ENCODE measurements around the gene FGD2.

Gene FGD2

GRCh38 chr6:37033255-37033654 is 27.8 kb downstream of the FGD2 start:
- TF ChIP-seq CTCF (conservative IDR thresholded peaks at IDR 0.05; ENCODE audit: control insufficient read depth, insufficient read depth, low read depth, low read length) = no peak
- no peak overlapping the region for H3K4me3 ChIP-seq (ENCODE audit: control insufficient read depth, low read depth, low read length)
- DNase-seq (ENCODE audit: low read depth) = no peak

- H3K4me3 ChIP-seq (ENCODE audit: control insufficient read depth, low read depth, low read length) = no peak overlapping the region
- TF ChIP-seq CTCF (conservative IDR thresholded peaks at IDR 0.05; ENCODE audit: control insufficient read depth, insufficient read depth, low read depth, low read length) = no peak
- no peak for DNase-seq (ENCODE audit: low read depth)
Observed at GRCh38 chr6:37033819-37034795, 28.7 kb downstream of the FGD2 start.

GRCh38 chr6:37036146-37036545 is 30.7 kb downstream of the FGD2 start:
- no peak for DNase-seq (ENCODE audit: low read depth)
- H3K4me3 ChIP-seq (ENCODE audit: control insufficient read depth, low read depth, low read length) = no peak overlapping the region
- TF ChIP-seq CTCF (conservative IDR thresholded peaks at IDR 0.05; ENCODE audit: control insufficient read depth, insufficient read depth, low read depth, low read length) = no peak

GRCh38 chr6:37038292-37039198 is 33.1 kb downstream of the FGD2 start:
- H3K4me3 ChIP-seq (ENCODE audit: control insufficient read depth, low read depth, low read length) = no peak overlapping the region
- no peak for TF ChIP-seq CTCF (conservative IDR thresholded peaks at IDR 0.05; ENCODE audit: control insufficient read depth, insufficient read depth, low read depth, low read length)
- DNase-seq (ENCODE audit: low read depth) = peak; percentile 74

- H3K4me3 ChIP-seq (ENCODE audit: control insufficient read depth, low read depth, low read length) = no peak overlapping the region
- TF ChIP-seq CTCF (conservative IDR thresholded peaks at IDR 0.05; ENCODE audit: control insufficient read depth, insufficient read depth, low read depth, low read length) = no peak
- DNase-seq (ENCODE audit: low read depth) = no peak
Observed at GRCh38 chr6:37039958-37040357, 34.5 kb downstream of the FGD2 start.

- TF ChIP-seq CTCF (conservative IDR thresholded peaks at IDR 0.05; ENCODE audit: control insufficient read depth, insufficient read depth, low read depth, low read length) = no peak
Observed at GRCh38 chr6:37041521-37041920, 36.1 kb downstream of the FGD2 start.

More at GRCh38 chr6:37041521-37041920, 36.1 kb downstream of the FGD2 start:
- DNase-seq (ENCODE audit: low read depth) = no peak
- H3K4me3 ChIP-seq (ENCODE audit: control insufficient read depth, low read depth, low read length) = no peak overlapping the region
